Measurements from ENCODE around the gene ANKS4B. TPM values are rescaled to one million over a fixed set of nuclear protein-coding genes. Genes with fewer than 3 reads are reported as not detected.
A peak's percentile ranks its signal among the peaks of the same experiment; 100 is the strongest.

Gene ANKS4B
- total RNA-seq, 1 experiment from 2014 or later, result 0.07 TPM

- Mint-ChIP-seq H3K27me3 (ENCODE audit: low read depth) (no peaks in the 10 kb centered on the region), H3K4me1 (peaks cover 3% of the 10 kb centered on the region; the same call in 1 of the 2 replicates), H3K4me3 (no peak overlapping the region), H3K9me3 (no peaks in the 10 kb centered on the region), H3K36me3 (no peaks in the 10 kb centered on the region; the same call in 1 of the 2 replicates), H3K27ac (peak overlapping the region; percentile 34; the same call in 1 of the 2 replicates)
- POLR2A ChIA-PET, result no interaction called here
- TF ChIP-seq GABPB1 (CRISPR knock-in tag; IDR thresholded peaks at IDR 0.05) (no peak; the same call in 1 of the 2 replicates), ELF4 (CRISPR knock-in tag; IDR thresholded peaks at IDR 0.05; ENCODE audit: low read depth) (no peak), MYBL2 (CRISPR knock-in tag; IDR thresholded peaks at IDR 0.05) (no peak), HMGA2 (CRISPR knock-in tag; IDR thresholded peaks at IDR 0.05) (no peak), FOXP1 (CRISPR knock-in tag; IDR thresholded peaks at IDR 0.05; ENCODE audit: borderline replicate concordance) (no peak), ZNF425 (CRISPR knock-in tag; conservative IDR thresholded peaks at IDR 0.05) (no peak)
- CTCF ChIA-PET, result interaction anchor here (0.7 to 1.0 kb wide), 2 partner anchors 10 to 75 kb away, joined by 3 read pairs; no protein-coding TSS in a partner anchor
- DNase-seq (ENCODE audit: low spot score), result no peak
- ATAC-seq, result no peak
Observed at GRCh38 chr16:21263640-21264570, 30.4 kb downstream of the ANKS4B start.

GRCh38 chr16:21264571-21265036, 31.1 kb downstream of the ANKS4B start:
- TF ChIP-seq ZNF281 (CRISPR knock-in tag; IDR thresholded peaks at IDR 0.05) (no peak), NR1H2 (CRISPR knock-in tag; IDR thresholded peaks at IDR 0.05) (no peak), NR2C2 (CRISPR knock-in tag; IDR thresholded peaks at IDR 0.05) (no peak), FOXJ3 (CRISPR knock-in tag; IDR thresholded peaks at IDR 0.05; ENCODE audit: borderline replicate concordance) (no peak), SP1 (CRISPR knock-in tag; conservative IDR thresholded peaks at IDR 0.05) (no peak), RORB (CRISPR knock-in tag; IDR thresholded peaks at IDR 0.05) (no peak), IRF1 (CRISPR knock-in tag; IDR thresholded peaks at IDR 0.05) (no peak), OVOL2 (CRISPR knock-in tag; IDR thresholded peaks at IDR 0.05; ENCODE audit: borderline replicate concordance) (no peak), AR (CRISPR knock-in tag; IDR thresholded peaks at IDR 0.05) (no peak), ZNF219 (CRISPR knock-in tag; IDR thresholded peaks at IDR 0.05; ENCODE audit: borderline replicate concordance) (no peak), TEAD1 (CRISPR knock-in tag; IDR thresholded peaks at IDR 0.05) (no peak), NR3C1 (CRISPR knock-in tag; conservative IDR thresholded peaks at IDR 0.05; ENCODE audit: low read depth) (no peak), MAX (CRISPR knock-in tag; IDR thresholded peaks at IDR 0.05) (no peak)
- Mint-ChIP-seq H3K27ac (no peak overlapping the region), H3K4me3 (no peak overlapping the region), H3K4me1 (peaks cover 3% of the 10 kb centered on the region; the same call in 1 of the 2 replicates), H3K9me3 (no peaks in the 10 kb centered on the region), H3K27me3 (ENCODE audit: low read depth) (no peaks in the 10 kb centered on the region), H3K36me3 (no peaks in the 10 kb centered on the region; the same call in 1 of the 2 replicates)
- ChIA-PET CTCF (interaction anchor here (0.7 to 1.6 kb wide), 3 partner anchors 11 to 76 kb away, joined by 3 to 5 read pairs (median 3); no protein-coding TSS in a partner anchor), POLR2A (no interaction called here)
- DNase-seq (ENCODE audit: low spot score), result no peak
- no peak for ATAC-seq

All from WTC11 (cell line).